ENCODE measurements around the gene EXOC2.

EXOC2 gene

GRCh38 chr6:494394-494793 lies 198.5 kb downstream of the EXOC2 start:
- no peak overlapping the region for H3K27ac ChIP-seq
- no peak for TF ChIP-seq CTCF (conservative IDR thresholded peaks at IDR 0.05)

- H3K27ac ChIP-seq: no peak overlapping the region
- no peak for TF ChIP-seq CTCF (conservative IDR thresholded peaks at IDR 0.05)
Measured at GRCh38 chr6:493840-494239, 199.1 kb downstream of the EXOC2 start.

GRCh38 chr6:492816-493414 lies 200.0 kb downstream of the EXOC2 start:
- H3K27ac ChIP-seq: no peak overlapping the region
- TF ChIP-seq CTCF (conservative IDR thresholded peaks at IDR 0.05): no peak

- no peak for TF ChIP-seq CTCF (conservative IDR thresholded peaks at IDR 0.05)
- H3K27ac ChIP-seq: no peak overlapping the region
Measured at GRCh38 chr6:492178-492577, 200.8 kb downstream of the EXOC2 start.

GRCh38 chr6:491233-491632 lies 201.7 kb downstream of the EXOC2 start:
- no peak for TF ChIP-seq CTCF (conservative IDR thresholded peaks at IDR 0.05)
- no peak overlapping the region for H3K27ac ChIP-seq

- TF ChIP-seq CTCF (conservative IDR thresholded peaks at IDR 0.05): no peak
Measured at GRCh38 chr6:490251-491037, 202.5 kb downstream of the EXOC2 start.

GRCh38 chr6:489762-490161 lies 203.2 kb downstream of the EXOC2 start:
- H3K27ac ChIP-seq: no peak overlapping the region
- TF ChIP-seq CTCF (conservative IDR thresholded peaks at IDR 0.05): no peak

More at GRCh38 chr6:490251-491037, 202.5 kb downstream of the EXOC2 start:
- H3K27ac ChIP-seq: no peak overlapping the region

Measured in VCaP (cell line).